NCI-H1092 treated with DMSO at 0.1 percent for 48 hours (cell line): ENCODE measurements around the gene INHBC.

ENCODE experiments used
- DNase-seq: peaks from one replicate; lab custom pipeline; 2025; lab: John Stamatoyannopoulos, UW

The INHBC gene

GRCh38 chr12:57454566-57455373, 20.2 kb downstream of the INHBC start, which contains the start of gene INHBE:
Gene INHBE, plus strand, starts transcription at chr12:57455307. Its CDS starts 230 bp downstream, at chr12:57455537.
- no peak for DNase-seq

GRCh38 chr12:57455374-57456144, 21.0 kb downstream of the INHBC start:
- no peak for DNase-seq

GRCh38 chr12:57456145-57456700, 21.6 kb downstream of the INHBC start:
- no peak for DNase-seq

DNA sequence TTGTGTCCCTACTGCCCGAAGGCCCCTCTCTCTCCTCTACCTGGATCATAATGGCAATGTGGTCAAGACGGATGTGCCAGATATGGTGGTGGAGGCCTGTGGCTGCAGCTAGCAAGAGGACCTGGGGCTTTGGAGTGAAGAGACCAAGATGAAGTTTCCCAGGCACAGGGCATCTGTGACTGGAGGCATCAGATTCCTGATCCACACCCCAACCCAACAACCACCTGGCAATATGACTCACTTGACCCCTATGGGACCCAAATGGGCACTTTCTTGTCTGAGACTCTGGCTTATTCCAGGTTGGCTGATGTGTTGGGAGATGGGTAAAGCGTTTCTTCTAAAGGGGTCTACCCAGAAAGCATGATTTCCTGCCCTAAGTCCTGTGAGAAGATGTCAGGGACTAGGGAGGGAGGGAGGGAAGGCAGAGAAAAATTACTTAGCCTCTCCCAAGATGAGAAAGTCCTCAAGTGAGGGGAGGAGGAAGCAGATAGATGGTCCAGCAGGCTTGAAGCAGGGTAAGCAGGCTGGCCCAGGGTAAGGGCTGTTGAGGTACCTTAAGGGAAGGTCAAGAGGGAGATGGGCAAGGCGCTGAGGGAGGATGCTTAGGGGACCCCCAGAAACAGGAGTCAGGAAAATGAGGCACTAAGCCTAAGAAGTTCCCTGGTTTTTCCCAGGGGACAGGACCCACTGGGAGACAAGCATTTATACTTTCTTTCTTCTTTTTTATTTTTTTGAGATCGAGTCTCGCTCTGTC, 22.3 kb downstream of the INHBC start:
- DNase-seq = no peak

DNA sequence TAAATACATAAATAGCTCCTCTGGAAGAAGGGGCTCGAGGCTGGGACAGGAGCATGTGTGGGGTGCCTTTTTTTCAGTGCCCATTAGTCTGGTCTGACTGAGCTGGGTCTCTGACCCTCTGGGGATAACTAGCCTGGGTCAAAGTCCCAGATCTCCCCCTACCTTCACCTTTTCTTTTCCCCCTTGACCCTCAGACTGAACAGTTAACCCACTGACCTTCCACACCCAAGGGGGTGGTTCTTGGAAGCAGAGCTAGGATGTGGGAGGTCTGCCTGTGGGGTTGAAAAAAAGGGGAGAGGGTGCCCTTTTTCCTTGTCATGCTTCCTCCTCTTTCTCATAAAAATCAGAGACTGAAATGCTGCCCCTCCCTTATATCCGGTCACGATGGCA, 24.1 kb downstream of the INHBC start:
- no peak for DNase-seq

DNA sequence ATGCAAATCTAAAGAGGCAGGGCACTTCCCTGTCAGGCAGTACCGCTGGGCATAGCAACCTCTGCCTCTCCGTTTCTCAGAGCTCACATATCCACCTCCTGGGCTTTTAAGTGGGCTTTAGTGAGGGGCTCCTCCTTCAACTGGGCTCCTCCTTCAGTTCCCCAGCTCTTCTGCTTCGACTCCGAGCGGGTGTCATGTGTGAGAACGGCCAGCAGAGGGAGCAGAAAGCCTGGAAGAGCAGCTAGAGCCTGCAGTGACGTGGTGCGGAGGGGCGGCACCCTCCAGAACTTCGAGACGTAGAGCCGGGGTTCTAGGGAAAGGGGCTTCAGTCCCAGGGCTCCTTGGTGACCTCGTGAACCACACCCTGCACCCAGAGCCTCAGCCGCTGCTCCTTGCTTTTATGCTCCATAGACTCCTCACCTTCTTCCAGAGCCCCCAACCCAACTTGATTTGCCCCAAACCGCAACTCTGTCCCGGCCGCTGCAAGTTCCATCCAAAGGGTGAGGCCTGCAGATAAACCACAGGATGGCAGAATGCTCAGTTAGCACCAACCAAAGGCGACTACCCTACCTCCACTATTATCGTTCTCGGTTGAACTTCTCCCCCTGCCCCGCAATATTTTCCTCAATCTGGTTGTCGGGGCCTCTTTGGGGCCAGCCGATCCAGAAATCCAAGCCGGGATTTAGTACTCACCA, 24.6 kb downstream of the INHBC start:
- peak; percentile 89 for DNase-seq

DNA sequence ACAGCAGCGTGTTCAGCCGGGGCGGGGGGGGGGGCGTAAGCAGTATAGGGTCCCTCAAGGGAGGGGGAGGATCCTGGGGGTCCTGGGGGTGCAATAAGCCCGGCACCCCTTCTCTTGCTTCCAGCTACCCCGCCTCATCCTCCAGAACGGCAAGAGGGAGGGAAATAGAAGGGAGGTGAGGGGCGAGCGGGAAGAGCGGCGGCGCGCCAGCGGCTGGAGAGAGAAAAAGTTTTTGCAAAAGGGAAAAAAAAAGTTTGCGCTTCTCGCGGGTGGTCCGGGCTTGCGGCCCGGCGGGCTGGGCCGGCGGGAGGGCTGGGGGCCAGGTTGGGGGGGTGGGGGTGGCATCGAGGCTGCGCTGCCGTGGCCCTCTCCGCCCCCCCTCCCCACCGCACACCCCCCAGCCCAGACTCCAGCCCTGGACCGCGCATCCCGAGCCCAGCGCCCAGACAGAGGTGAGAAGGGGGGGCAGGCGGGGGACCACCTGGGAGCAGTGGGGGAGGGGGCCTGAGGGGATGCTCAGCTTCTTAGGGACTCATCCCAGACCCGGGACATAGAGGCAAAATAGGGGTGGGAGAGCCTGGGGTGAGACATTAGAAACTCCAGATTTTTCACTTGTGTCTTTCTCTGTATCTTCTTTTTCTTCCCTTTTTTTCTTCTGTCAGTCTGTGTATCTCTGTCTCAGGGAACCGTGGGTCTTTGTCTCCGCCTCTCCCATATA, 25.3 kb downstream of the INHBC start, which contains the start of gene GLI1:
Gene GLI1, plus strand, starts transcription at position 36 of the 718 bp plus-strand sequence. CDS start 3,907 bp downstream, outside the sequence.
- DNase-seq = no peak

DNA sequence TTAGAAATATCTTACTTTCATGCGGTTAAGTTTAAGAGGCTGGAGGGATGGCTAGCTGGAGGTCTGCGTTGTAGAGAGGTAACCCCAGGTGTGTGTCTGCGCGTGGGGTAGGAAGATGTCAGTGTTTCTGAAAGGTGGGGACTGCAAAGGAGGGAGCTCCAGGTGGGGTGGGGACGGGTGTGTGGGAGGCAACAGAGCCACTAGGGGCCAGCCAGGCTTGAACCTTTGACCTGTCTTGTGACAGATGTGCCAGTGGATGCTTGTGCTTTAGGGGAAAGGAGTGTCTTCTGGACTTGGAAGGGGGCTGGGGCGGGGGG, 25.8 kb downstream of the INHBC start:
- DNase-seq = no peak

DNA sequence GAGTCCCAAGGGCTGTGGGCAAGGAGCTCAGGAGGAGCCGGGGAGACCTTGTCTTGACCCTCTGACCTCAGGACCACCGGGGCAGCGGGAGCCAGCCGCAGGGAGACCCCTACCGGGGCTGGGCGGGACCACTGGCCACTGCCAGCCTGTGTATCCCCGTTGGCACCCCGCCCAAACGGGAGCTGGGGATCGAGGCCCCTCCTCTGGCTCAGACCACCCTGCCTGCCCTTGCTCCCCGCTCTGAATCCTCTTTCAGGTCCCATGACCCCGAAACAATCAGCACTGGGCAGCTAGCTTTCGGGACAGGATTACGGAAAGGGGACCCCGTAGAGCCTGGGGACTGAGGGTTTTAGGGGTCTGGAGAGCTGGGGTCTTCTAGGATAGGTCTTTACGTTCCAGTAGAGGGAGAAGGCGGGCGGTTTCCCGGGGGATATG, 26.3 kb downstream of the INHBC start:
- no peak for DNase-seq

DNA sequence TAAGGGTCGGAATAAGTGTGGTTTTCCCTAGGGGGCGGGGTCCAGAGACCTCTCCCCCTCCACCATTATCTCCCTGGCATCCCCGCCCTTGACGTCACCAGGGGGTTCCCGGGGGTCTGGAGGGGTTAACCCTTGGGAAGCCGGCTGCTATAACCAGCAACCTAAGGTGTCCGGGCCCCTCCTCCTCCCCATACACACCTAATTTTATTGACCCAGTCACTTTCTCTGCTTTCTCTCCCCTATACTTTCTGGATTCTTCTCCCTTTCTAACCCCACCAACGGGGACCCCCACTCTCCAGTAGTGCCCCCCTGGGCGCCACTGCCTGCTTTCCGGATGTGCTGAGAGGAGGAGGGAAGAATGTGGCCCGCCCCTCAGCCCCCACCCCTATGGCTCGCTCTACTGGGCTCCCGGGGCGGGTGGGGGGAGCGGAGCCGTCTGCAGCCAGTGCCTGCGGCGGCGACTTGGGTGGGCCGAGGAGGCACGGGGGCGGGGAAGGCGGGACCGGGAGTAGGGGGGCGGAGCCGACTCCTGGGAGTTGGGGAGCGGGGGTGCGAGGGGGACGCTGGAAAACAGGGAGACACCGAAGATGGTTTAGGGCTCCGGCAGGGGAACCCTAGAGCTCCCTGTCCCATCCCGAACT, 26.8 kb downstream of the INHBC start:
- no peak for DNase-seq

GRCh38 chr12:57461917-57462250, 27.3 kb downstream of the INHBC start:
- DNase-seq = no peak

DNA sequence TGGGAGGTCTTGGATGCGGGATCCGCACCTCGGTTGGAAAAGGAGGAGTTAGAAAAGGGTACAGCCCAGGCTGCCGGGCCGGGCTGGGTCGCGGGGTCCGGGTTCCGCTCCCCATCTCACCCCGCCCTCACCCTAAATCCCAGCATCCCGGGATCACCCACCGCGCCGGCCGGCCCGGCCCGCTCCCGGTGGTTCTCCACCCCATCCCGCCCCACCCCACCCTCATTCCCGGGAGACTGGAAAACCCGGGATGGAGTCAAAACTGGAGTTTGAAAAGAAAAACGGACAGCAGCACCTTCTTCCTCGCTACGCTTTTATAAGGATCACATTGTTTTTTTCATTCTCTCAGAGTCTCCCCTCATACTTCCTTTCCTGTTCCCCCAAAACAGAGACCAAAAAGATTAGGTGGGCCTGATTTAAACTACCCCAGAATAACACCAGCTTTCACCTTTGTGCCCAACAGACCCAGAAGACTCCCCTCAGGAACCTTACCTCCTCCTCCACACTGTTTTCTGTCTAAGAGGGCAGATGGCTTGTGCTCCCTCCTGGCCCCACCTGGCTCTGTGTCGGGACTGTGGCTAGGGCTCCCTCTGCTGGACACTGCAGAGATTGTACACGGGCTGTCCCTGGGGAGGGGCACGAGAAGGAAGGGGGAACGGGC, 27.8 kb downstream of the INHBC start:
- DNase-seq = peak; percentile 71

- DNase-seq = no peak
Measured at GRCh38 chr12:57462912-57463253, 28.3 kb downstream of the INHBC start.

DNA sequence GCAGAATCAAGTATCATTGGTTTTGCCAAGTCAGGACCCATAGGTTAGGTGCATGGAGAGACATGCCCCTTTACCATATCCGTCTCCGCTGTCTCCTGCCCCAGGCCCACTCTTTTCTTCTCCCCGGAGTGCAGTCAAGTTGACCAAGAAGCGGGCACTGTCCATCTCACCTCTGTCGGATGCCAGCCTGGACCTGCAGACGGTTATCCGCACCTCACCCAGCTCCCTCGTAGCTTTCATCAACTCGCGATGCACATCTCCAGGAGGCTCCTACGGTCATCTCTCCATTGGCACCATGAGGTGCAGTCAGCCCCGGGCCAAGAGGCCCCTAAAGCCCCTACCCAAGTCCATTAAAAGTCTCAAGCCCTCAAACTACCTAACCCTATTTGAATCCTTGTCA, 30.0 kb downstream of the INHBC start:
- no peak for DNase-seq

GRCh38 chr12:57465030-57465746, 30.6 kb downstream of the INHBC start:
- DNase-seq = no peak

- DNase-seq = no peak
Measured at GRCh38 chr12:57465747-57466505, 31.3 kb downstream of the INHBC start.

DNA sequence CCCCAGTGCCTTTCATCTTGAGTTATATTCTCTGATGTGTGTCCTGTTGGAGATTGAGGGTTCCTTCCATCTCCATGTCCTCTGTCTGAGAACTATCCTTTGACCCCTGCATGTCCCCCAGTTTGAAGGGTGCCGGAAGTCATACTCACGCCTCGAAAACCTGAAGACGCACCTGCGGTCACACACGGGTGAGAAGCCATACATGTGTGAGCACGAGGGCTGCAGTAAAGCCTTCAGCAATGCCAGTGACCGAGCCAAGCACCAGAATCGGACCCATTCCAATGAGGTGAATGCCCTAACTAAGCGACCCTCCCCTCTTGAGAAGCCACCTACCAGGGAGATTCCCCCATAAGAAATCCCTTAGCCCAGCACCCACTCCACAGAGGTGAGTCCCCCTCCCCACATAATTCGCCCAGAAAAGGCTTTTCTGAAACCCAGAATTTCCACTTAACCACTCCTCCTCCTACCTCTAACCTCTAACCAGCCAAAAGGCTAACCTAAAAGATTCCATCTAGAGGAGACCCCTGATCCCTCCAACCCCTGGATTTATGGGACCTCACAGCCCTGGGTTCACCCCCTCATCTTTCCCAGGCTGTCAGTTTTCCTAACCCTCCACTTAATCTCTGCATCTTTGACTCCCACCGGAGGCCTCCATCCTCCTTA, 32.8 kb downstream of the INHBC start:
- no peak for DNase-seq

DNA sequence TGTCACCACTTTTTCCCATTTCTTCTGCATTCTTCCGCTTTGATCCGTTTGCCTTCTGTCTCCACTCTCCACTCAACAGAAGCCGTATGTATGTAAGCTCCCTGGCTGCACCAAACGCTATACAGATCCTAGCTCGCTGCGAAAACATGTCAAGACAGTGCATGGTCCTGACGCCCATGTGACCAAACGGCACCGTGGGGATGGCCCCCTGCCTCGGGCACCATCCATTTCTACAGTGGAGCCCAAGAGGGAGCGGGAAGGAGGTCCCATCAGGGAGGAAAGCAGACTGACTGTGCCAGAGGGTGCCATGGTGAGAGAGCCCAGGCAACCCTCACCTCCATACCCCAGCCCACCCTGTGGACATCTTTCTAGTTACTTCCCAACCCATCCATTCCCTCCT, 33.3 kb downstream of the INHBC start:
- no peak for DNase-seq
